Glutamatergic neuron (in vitro differentiated cells): ENCODE results near the gene IQGAP3. TPM values are rescaled to one million over a fixed set of nuclear protein-coding genes. Genes with fewer than 3 reads are reported as not detected.

Experiments used
- DNase-seq: peaks from one replicate; pipeline ENCODE4 v3.0.0; 2022
- H3K27ac Mint-ChIP-seq: one replicate; pipeline ENCODE4 v1.8.0; 2020; ENCODE audit warnings: mild to moderate bottlenecking, mixed read lengths, inconsistent platforms; ENCODE audit not compliant: unreplicated experiment
- H3K27me3 Mint-ChIP-seq: one replicate; pipeline ENCODE4 v1.8.0; 2020; ENCODE audit warnings: mild to moderate bottlenecking, moderate library complexity, mixed read lengths, inconsistent platforms; ENCODE audit not compliant: unreplicated experiment
- H3K36me3 Mint-ChIP-seq: one replicate; pipeline ENCODE4 v1.8.0; 2020; ENCODE audit warnings: mild to moderate bottlenecking, mixed read lengths, inconsistent platforms; ENCODE audit not compliant: unreplicated experiment
- H3K4me1 Mint-ChIP-seq: one replicate; pipeline ENCODE4 v1.8.0; 2020; ENCODE audit warnings: mild to moderate bottlenecking, low read depth, mixed read lengths, inconsistent platforms; ENCODE audit not compliant: unreplicated experiment
- H3K4me3 Mint-ChIP-seq: one replicate; pipeline ENCODE4 v1.8.0; 2020; ENCODE audit warnings: mild to moderate bottlenecking, mixed read lengths, inconsistent platforms; ENCODE audit not compliant: unreplicated experiment
- H3K9me3 Mint-ChIP-seq: one replicate; pipeline ENCODE4 v1.8.0; 2020; ENCODE audit warnings: mild to moderate bottlenecking, moderate library complexity, mixed read lengths, inconsistent platforms; ENCODE audit not compliant: unreplicated experiment
- CTCF ChIP-seq: fragments of 200-600 bp; sonication (generic); IDR thresholded peaks from one replicate; pipeline ENCODE4 v1.5.0; 2021; ENCODE audit not compliant: partially characterized antibody, unreplicated experiment
- total RNA-seq: library from RNA; stranded (reverse); fragmentation: NEBNext Ultra II Directional; extraction: Animal tissue kit (Norgen Biotek cat#: 25700); gene quantifications from one replicate; pipeline ENCODE4 v1.2.1, GENCODE V29; 2021; ENCODE audit not compliant: unreplicated experiment

The IQGAP3 gene
- total RNA-seq, 1 donor from 2014 or later, result 6.1 TPM

- H3K4me1 Mint-ChIP-seq, result peaks cover 15% of the 10 kb centered on the region
- no peak for TF ChIP-seq CTCF
- no peak overlapping the region for H3K4me3 Mint-ChIP-seq
- H3K27ac Mint-ChIP-seq, result no peak overlapping the region
- peaks cover 3% of the 10 kb centered on the region for H3K9me3 Mint-ChIP-seq
- H3K36me3 Mint-ChIP-seq, result no peaks in the 10 kb centered on the region
- DNase-seq, result no peak
- peaks cover 6% of the 10 kb centered on the region for H3K27me3 Mint-ChIP-seq
Measured at GRCh38 chr1:156574039-156574633, 1.8 kb upstream of the IQGAP3 start.

- Mint-ChIP-seq H3K9me3 (peaks cover 3% of the 10 kb centered on the region), H3K27me3 (peaks cover 2% of the 10 kb centered on the region), H3K4me1 (peaks cover 9% of the 10 kb centered on the region), H3K27ac (no peak overlapping the region), H3K4me3 (peak overlapping the region; percentile 99), H3K36me3 (no peaks in the 10 kb centered on the region)
- TF ChIP-seq CTCF, result no peak
- DNase-seq, result no peak
Measured at GRCh38 chr1:156572663-156573018, 276 bp upstream of the IQGAP3 start.

GRCh38 chr1:156571261-156571852, 1.0 kb downstream of the IQGAP3 start:
- Mint-ChIP-seq H3K27ac (no peak overlapping the region), H3K36me3 (no peaks in the 10 kb centered on the region), H3K4me1 (peaks cover 8% of the 10 kb centered on the region), H3K9me3 (peaks cover 3% of the 10 kb centered on the region), H3K4me3 (peak overlapping the region; percentile 99), H3K27me3 (peaks cover 2% of the 10 kb centered on the region)
- no peak for DNase-seq
- no peak for TF ChIP-seq CTCF

- Mint-ChIP-seq H3K4me3 (no peak overlapping the region), H3K27ac (no peak overlapping the region), H3K9me3 (no peaks in the 10 kb centered on the region), H3K27me3 (peaks cover 2% of the 10 kb centered on the region), H3K4me1 (peaks cover 3% of the 10 kb centered on the region), H3K36me3 (peaks cover 5% of the 10 kb centered on the region)
- TF ChIP-seq CTCF, result no peak
- DNase-seq, result no peak
Measured at GRCh38 chr1:156566436-156566835, 5.9 kb downstream of the IQGAP3 start.

GRCh38 chr1:156565519-156565918, 6.8 kb downstream of the IQGAP3 start:
- no peak for DNase-seq
- Mint-ChIP-seq H3K36me3 (peaks cover 5% of the 10 kb centered on the region), H3K4me3 (no peak overlapping the region), H3K27ac (no peak overlapping the region), H3K27me3 (no peaks in the 10 kb centered on the region), H3K4me1 (no peaks in the 10 kb centered on the region), H3K9me3 (no peaks in the 10 kb centered on the region)
- TF ChIP-seq CTCF, result no peak
